Ramos (cell line): ENCODE data around the gene GLB1L.

Experiments used
- in situ Hi-C: fragments of 300-500 bp; cut with MboI; formaldehyde crosslinking; loops from one replicate; pipeline ENCODE4 v1.14.3; 2022; ENCODE audit warnings: low sequenced_read_pairs; ENCODE audit not compliant: unreplicated experiment

The GLB1L gene

GRCh38 chr2:219254590-219255201 lies 9.5 kb upstream of the GLB1L start:
- in situ Hi-C loops = no loop called here

- in situ Hi-C loops = no loop called here
Measured at GRCh38 chr2:219253753-219254589, 8.7 kb upstream of the GLB1L start, which contains the start of gene TUBA4A. Gene TUBA4A, minus strand, starts transcription at chr2:219253918. Its CDS starts 60 bp downstream, at chr2:219253858.

GRCh38 chr2:219252900-219253752 lies 7.9 kb upstream of the GLB1L start, which contains the start of gene TUBA4B:
Gene TUBA4B, plus strand, starts transcription at chr2:219253243. Its CDS starts 165 bp downstream, at chr2:219253408.
- in situ Hi-C loops = no loop called here

- in situ Hi-C loops = no loop called here
Measured at GRCh38 chr2:219252570-219252899, 7.3 kb upstream of the GLB1L start.

GRCh38 chr2:219252084-219252483 lies 6.8 kb upstream of the GLB1L start:
- in situ Hi-C loops = no loop called here

- in situ Hi-C loops = no loop called here
Measured at GRCh38 chr2:219251656-219252055, 6.4 kb upstream of the GLB1L start.

GRCh38 chr2:219250049-219250781 lies 5.0 kb upstream of the GLB1L start:
- in situ Hi-C loops = no loop called here

- in situ Hi-C loops = loop anchor here (5.0 kb wide), 1 partner anchor 43 kb away; no protein-coding TSS in a partner anchor
Measured at GRCh38 chr2:219249203-219249980, 4.1 kb upstream of the GLB1L start.

GRCh38 chr2:219248845-219249202 lies 3.6 kb upstream of the GLB1L start:
- in situ Hi-C loops = loop anchor here (5.0 kb wide), 1 partner anchor 43 kb away; no protein-coding TSS in a partner anchor

GRCh38 chr2:219247678-219248642 lies 2.7 kb upstream of the GLB1L start:
- in situ Hi-C loops = loop anchor here (5.0 kb wide), 1 partner anchor 44 kb away; no protein-coding TSS in a partner anchor

GRCh38 chr2:219246559-219246958 lies 1.3 kb upstream of the GLB1L start:
- in situ Hi-C loops = loop anchor here (5.0 kb wide), 1 partner anchor 46 kb away; no protein-coding TSS in a partner anchor

- in situ Hi-C loops = loop anchor here (5.0 kb wide), 1 partner anchor 46 kb away; no protein-coding TSS in a partner anchor
Measured at GRCh38 chr2:219245899-219246230, 621 bp upstream of the GLB1L start.

GRCh38 chr2:219244789-219245147 lies 476 bp downstream of the GLB1L start:
- in situ Hi-C loops = loop anchor here (5.0 kb wide), 1 partner anchor 48 kb away; no protein-coding TSS in a partner anchor

GRCh38 chr2:219243291-219243761 lies 1.9 kb downstream of the GLB1L start:
- in situ Hi-C loops = no loop called here

GRCh38 chr2:219234331-219234730 lies 10.9 kb downstream of the GLB1L start:
- in situ Hi-C loops = no loop called here

GRCh38 chr2:219230059-219230540 lies 15.1 kb downstream of the GLB1L start:
- in situ Hi-C loops = no loop called here

- in situ Hi-C loops = no loop called here
Measured at GRCh38 chr2:219229305-219230058, 15.8 kb downstream of the GLB1L start, which contains the start of the genes ANKZF1 and ATG9A. Gene ANKZF1, plus strand, starts transcription at chr2:219229806. Its CDS starts 452 bp downstream, at chr2:219230258. Gene ATG9A, minus strand, starts transcription at chr2:219229636. Its CDS starts 1,612 bp downstream, at chr2:219228024.
